ENCODE results near the gene GRID2.

GRCh38 chr4:92514627-92515026 lies 210.9 kb downstream of the GRID2 start:
- TF ChIP-seq CTCF (IDR thresholded peaks at IDR 0.05) (no peak), POLR2A (IDR thresholded peaks at IDR 0.05) (no peak)
